SKM-1 treated with dmso at 0.1 percent for 144 hours (cell line): ENCODE data around the gene PTPN13.

Source experiments
- DNase-seq: peaks from one replicate; lab custom pipeline; 2025; ENCODE audit not compliant: unreplicated experiment; lab: John Stamatoyannopoulos, UW

The PTPN13 gene

DNA sequence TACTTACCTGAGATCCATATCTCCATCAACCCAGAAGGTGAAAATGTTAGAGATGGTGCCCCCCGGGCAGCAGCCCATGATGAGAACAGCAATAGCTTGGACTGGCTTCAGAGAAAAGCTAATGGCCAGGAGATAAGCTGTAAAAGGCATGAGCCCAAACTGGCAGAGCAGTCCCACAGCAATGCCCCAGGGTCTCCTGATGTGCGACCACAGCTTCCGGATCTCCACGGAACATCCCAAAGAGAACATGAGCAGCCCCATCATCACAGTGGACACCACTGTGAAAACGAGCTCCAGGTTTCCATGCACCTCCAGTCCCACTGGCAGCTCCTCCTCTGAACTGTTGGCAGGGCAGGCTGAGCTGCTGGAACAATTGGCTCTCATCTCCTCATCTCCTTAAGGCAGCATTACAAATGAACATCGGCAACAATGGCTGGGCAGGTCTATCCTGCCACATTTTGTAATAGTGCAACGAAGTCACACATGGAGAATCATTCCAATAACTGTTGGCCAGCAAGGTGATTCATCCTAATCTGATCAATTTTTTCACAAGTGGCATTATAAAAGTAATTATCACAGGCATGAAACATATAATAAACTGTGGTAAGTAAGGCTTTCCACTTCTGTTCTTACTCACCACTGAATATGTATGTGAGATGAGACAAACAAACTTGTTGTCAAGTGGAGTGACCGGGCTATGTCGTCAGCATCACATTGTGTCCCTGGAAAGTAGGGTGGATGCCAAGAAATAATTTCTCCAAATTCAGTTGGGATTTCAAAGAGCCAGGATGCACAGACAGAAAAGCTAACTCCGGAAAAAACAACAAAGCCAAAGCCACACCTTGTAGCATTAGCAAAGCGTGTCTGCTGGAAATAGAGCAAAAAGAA lies 254.9 kb downstream of the PTPN13 start, which contains the start of gene SLC10A6:
Gene SLC10A6 (minus strand): TSS at position 653 of the 888 bp plus-strand sequence. CDS start 269 bp downstream, at position 384.
- no peak for DNase-seq

DNA sequence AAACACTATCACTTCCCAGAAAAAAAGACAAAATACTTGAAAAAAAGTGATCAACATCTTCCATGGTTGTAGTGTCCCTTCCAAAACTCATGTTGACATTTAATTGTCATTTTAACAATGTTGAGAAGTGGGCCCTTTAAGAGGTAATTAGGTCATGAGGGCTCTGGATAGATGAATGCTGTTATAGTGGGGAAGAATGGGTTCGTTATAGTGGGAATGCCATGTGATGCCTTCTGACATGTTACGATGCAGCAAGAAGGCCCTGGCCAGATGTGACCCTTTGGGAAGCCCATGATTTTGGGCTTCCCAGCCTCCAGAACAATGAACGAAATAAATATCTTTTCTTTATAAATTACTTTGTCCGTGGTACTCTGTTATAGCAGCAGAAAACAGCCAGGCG lies 259.1 kb downstream of the PTPN13 start:
- DNase-seq = no peak

DNA sequence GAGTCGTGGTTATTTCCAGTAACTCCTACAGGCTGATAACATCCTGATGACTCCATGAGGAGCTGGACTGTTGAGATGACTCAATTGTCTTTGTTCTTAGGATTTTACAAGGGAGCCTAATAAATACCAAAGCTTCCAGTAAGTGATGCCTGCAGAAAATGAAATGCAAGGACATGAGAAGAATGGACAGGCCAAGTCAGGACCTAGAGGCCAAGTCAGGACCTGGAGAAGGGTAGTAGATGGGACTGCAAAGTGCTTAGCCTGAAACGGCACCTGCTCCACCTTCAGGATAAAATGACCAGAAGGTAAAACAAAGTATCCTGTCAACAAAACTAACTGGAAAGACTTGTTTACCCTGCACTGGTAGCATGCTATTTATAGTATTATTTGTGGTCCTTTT lies 261.5 kb downstream of the PTPN13 start:
- DNase-seq = no peak

DNA sequence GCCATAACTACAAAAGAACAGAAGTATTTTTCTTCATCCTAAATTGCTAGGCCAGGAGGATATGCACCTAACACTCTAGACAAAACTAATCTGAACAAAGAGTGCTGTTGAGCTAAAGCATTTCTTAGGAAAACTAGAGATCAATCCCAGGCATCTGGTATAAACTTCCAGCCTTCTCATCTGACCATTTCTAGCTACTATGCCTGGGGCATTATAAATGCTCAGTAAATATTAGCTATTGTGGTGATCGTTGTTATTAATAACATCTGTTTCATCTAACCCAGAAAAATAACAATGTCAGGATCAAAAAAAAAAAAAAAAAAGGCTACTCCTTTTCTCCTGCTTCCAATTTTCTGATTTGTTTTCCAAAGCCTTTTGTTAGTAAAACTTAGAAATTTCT lies 262.8 kb downstream of the PTPN13 start:
- no peak for DNase-seq

DNA sequence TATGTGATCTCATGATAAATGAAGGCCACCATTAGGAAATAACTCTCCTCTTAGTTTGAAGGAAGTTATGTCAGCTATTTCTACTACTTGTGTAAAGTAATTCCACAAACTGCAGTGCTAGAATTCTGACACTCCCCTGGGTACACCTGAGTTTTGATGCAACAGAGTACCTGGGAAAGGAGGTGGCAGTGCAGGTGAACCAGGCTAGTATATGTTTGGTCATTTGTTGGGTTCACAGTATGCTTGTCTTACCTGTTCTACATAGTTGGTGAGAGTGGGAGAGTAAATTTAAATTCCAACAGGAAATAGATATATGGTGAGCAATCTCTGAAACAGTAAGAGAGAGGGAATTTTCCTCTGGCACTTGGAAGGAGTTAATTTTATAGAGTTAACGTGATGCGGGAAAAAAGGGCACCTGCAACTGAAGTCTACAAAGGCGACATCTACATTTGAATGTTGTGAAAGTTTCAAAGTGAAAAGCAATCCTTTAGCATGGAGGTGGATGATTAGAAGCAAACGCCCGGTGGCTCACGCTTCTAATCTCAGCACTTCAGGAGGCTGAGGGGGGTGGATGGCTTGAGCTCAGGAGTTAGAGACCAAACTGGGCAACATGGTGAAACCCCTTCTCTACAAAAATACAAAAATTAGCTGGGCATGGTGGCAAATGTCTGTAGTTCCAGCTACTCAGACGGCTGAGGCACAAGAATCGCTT lies 263.4 kb downstream of the PTPN13 start:
- no peak for DNase-seq
